ENCODE measurements around the gene DTWD2.

DNA sequence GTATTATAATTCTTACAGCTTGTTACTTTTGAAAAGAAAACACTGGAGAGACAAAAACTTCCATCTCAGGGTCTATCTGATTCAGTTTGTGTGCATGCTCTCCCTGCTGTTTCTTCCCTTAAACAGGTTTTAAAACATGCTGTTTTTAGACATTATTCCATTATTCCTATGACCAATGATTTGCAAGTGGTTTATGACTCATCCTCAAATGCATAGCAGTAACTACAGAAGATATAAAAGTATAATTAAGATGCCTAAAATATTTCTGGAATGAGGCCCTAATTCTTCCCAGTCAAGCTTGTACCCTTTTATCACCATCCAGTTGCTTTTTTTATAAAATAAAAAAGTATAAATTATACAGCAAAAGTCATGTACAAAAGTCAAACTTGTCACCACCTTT lies 3.7 kb downstream of the DTWD2 start:
- TF ChIP-seq EP300 (IDR thresholded peaks at IDR 0.05) (no peak), POLR2A (IDR thresholded peaks at IDR 0.05) (no peak), POLR2AphosphoS5 (IDR thresholded peaks at IDR 0.05) (no peak)
